Endothelial cell (in vitro differentiated cells): ENCODE measurements around the gene ARHGAP6. TPM values are rescaled to one million over a fixed set of nuclear protein-coding genes. Genes with fewer than 3 reads are reported as not detected.

Experiments
- DNase-seq: peaks from one replicate; pipeline ENCODE4 v3.0.0; 2021; ENCODE audit warnings: low spot score
- H3K27ac Mint-ChIP-seq: one replicate; pipeline ENCODE4 v1.8.0; 2021; ENCODE audit warnings: mixed read lengths, inconsistent platforms; ENCODE audit not compliant: unreplicated experiment
- H3K27me3 Mint-ChIP-seq: one replicate; pipeline ENCODE4 v1.8.0; 2021; ENCODE audit warnings: mild to moderate bottlenecking, moderate library complexity, mixed read lengths, inconsistent platforms; ENCODE audit not compliant: unreplicated experiment
- H3K36me3 Mint-ChIP-seq: one replicate; pipeline ENCODE4 v1.8.0; 2021; ENCODE audit warnings: mild to moderate bottlenecking, low read depth, mixed read lengths, inconsistent platforms; ENCODE audit not compliant: unreplicated experiment
- H3K4me1 Mint-ChIP-seq: one replicate; pipeline ENCODE4 v1.8.0; 2021; ENCODE audit warnings: mild to moderate bottlenecking, mixed read lengths, inconsistent platforms; ENCODE audit not compliant: unreplicated experiment
- H3K4me3 Mint-ChIP-seq: one replicate; pipeline ENCODE4 v1.8.0; 2021; ENCODE audit warnings: mild to moderate bottlenecking, mixed read lengths, inconsistent platforms; ENCODE audit not compliant: unreplicated experiment
- H3K9me3 Mint-ChIP-seq: one replicate; pipeline ENCODE4 v1.8.0; 2021; ENCODE audit warnings: mixed read lengths, inconsistent platforms; ENCODE audit not compliant: unreplicated experiment
- CTCF ChIP-seq: fragments of 200-600 bp; sonication (generic); IDR thresholded peaks from one replicate; pipeline ENCODE4 v1.5.0; 2021; ENCODE audit warnings: antibody characterized with exemption; ENCODE audit not compliant: unreplicated experiment
- total RNA-seq: library from RNA; stranded (reverse); fragmentation: NEBNext Ultra II Directional; extraction: Animal tissue kit (Norgen Biotek cat#: 25700); gene quantifications from one replicate; pipeline ENCODE4 v1.2.1, GENCODE V29; 2021; ENCODE audit not compliant: unreplicated experiment

Gene ARHGAP6
- total RNA-seq, 1 donor from 2014 or later = 4.1 TPM

DNA sequence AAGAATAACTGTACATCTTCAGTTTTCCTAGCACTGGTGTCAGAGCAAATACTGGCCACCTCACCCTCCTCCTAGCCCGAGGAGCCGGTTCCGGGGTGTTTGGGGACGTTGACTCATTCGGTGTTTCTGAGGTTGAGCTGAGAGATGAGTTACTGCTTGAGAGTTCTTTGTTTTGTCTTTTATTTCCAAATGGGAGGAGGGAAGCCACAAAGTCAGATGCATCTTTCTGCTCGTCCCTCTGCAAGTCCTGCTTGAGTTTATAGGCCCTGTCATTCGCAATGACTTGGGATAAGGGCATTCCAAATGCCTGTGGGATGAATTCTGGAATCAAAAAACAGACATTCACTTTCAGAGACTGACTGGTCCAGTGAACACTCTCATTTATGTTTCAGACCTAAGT, 477.1 kb downstream of the ARHGAP6 start:
- Mint-ChIP-seq H3K36me3 (no peaks in the 10 kb centered on the region), H3K9me3 (no peaks in the 10 kb centered on the region), H3K27me3 (no peaks in the 10 kb centered on the region), H3K4me1 (peaks cover 2% of the 10 kb centered on the region), H3K27ac (no peak overlapping the region), H3K4me3 (no peak overlapping the region)
- DNase-seq = no peak
- no peak for TF ChIP-seq CTCF

DNA sequence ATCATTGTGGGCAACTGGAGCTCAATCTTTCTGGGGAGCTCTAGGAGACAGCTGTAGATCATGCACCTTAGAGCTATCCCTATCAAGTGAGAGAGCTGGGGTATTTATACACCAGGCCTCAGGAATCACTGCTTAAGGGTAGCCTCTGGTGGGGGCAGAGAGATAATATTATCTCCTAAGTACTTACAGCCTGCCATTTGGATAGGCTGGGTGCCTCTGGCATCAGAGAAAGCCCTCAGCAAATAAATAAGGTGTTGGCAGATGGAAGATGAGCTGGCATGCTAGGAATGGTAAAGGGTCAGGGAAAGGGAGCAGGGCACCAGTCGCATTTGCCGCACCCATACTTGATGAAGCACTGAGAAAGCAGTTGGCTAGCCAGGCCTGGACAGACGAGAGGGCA, 478.7 kb downstream of the ARHGAP6 start:
- no peak overlapping the region for H3K27ac Mint-ChIP-seq
- H3K4me1 Mint-ChIP-seq = no peaks in the 10 kb centered on the region
- DNase-seq = no peak
- H3K36me3 Mint-ChIP-seq = no peaks in the 10 kb centered on the region
- no peak overlapping the region for H3K4me3 Mint-ChIP-seq
- no peaks in the 10 kb centered on the region for H3K9me3 Mint-ChIP-seq
- no peaks in the 10 kb centered on the region for H3K27me3 Mint-ChIP-seq
- TF ChIP-seq CTCF = no peak

- no peak for TF ChIP-seq CTCF
- H3K4me3 Mint-ChIP-seq = no peak overlapping the region
- H3K4me1 Mint-ChIP-seq = no peaks in the 10 kb centered on the region
- no peak for DNase-seq
- no peaks in the 10 kb centered on the region for H3K27me3 Mint-ChIP-seq
- no peaks in the 10 kb centered on the region for H3K9me3 Mint-ChIP-seq
- no peaks in the 10 kb centered on the region for H3K36me3 Mint-ChIP-seq
- H3K27ac Mint-ChIP-seq = no peak overlapping the region
These were observed 479.9 kb downstream of the ARHGAP6 start for GRCh38 chrX:11185861-11186260.

- Mint-ChIP-seq H3K4me3 (no peak overlapping the region), H3K9me3 (no peaks in the 10 kb centered on the region), H3K27me3 (no peaks in the 10 kb centered on the region), H3K36me3 (no peaks in the 10 kb centered on the region), H3K27ac (no peak overlapping the region), H3K4me1 (no peaks in the 10 kb centered on the region)
- TF ChIP-seq CTCF = no peak
- no peak for DNase-seq
These were observed 485.1 kb downstream of the ARHGAP6 start for GRCh38 chrX:11180571-11180970.

DNA sequence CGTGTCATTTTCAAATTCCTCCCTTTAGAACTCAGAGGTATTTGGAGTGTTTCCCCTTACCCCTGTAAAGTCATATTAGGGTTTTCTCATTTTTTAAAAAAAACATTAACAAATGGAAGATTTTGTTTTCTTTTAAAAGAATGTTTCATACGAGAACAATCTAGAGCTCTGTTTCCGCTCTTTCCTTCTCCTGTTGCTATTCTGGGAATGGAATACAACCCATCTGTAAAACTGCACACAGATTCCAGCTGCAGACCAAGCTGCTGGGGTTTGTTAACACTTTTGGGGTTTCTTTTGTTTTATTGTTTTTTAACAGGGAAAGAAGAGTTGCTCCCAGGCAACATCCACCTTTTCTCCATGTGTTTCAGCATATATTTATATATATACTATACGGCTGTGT, 493.3 kb downstream of the ARHGAP6 start:
- no peaks in the 10 kb centered on the region for H3K4me1 Mint-ChIP-seq
- H3K27me3 Mint-ChIP-seq = peaks cover 4% of the 10 kb centered on the region
- no peaks in the 10 kb centered on the region for H3K9me3 Mint-ChIP-seq
- no peak for DNase-seq
- no peak overlapping the region for H3K27ac Mint-ChIP-seq
- H3K4me3 Mint-ChIP-seq = no peak overlapping the region
- peaks cover 7% of the 10 kb centered on the region for H3K36me3 Mint-ChIP-seq
- no peak for TF ChIP-seq CTCF
